B cell (primary cell): Measurements from ENCODE around the gene RAD9B. TPM values are rescaled to one million over a fixed set of nuclear protein-coding genes. Genes with fewer than 3 reads are reported as not detected.

Experiments used
- ATAC-seq: fragments of 200-7000 bp; cut with Tn5 transposase; one replicate; pipeline ENCODE4 v1.10.0; 2021; ENCODE audit warnings: low read depth, mild to moderate bottlenecking, moderate number of reproducible peaks, moderate library complexity
- CTCF ChIA-PET: fragments of 350-600 bp; sonication (Branson Sonifier 250); formaldehyde crosslinking; loops from one replicate; lab custom pipeline; 2021; ENCODE audit warnings: antibody characterized with exemption, inconsistent platforms; lab: Charles Lee
- POLR2A ChIA-PET: fragments of 350-600 bp; sonication (Branson Sonifier 250); formaldehyde crosslinking; loops from one replicate; lab custom pipeline; 2021; ENCODE audit warnings: antibody characterized with exemption; lab: Charles Lee
- DNase-seq: peaks from one replicate; pipeline ENCODE4 v3.0.0; 2013
- H2AFZ ChIP-seq: 2 replicates; pipeline ENCODE4 v1.6.1; 2012; ENCODE audit warnings: mild to moderate bottlenecking, low read depth, low read length; ENCODE audit not compliant: insufficient read depth, poor library complexity, severe bottlenecking
- H3K27ac ChIP-seq, 2 donors: 1 replicate in 1 of 2; 2 replicates in 1 of 2; pipeline ENCODE4 v1.5.1; 2012 to 2013; ENCODE audit warnings: low read length in 2 of 2, mild to moderate bottlenecking in 2 of 2, moderate library complexity in 1 of 2
- H3K27me3 ChIP-seq, 4 experiments: fragments of 200-600 bp in 1 of 4; sonication (generic) in 1 of 4; replicated peaks in 1 of 4; 1 replicate in 2 of 4; 2 replicates in 2 of 4; pipeline versions ENCODE4 v1.6.1 to v1.7.0; 2013 to 2016; ENCODE audit warnings: low read length in 3 of 4, mild to moderate bottlenecking in 2 of 4, mixed read lengths in 1 of 4, moderate library complexity in 1 of 4; ENCODE audit not compliant: insufficient read depth in 4 of 4, control insufficient read depth in 3 of 4; ENCODE audit errors: control extremely low read depth in 1 of 4
- H3K36me3 ChIP-seq, 2 experiments: replicated peaks in 1 of 2; 1 replicate in 1 of 2; 2 replicates in 1 of 2; pipeline versions ENCODE4 v1.6.1 to v1.7.1; 2013; ENCODE audit warnings: low read length in 1 of 2; ENCODE audit not compliant: insufficient read depth in 2 of 2, control insufficient read depth in 1 of 2; ENCODE audit errors: control extremely low read depth in 1 of 2, extremely low read depth in 1 of 2
- H3K4me1 ChIP-seq, 2 donors: fragments of 200-600 bp in 1 of 2; sonication (generic) in 1 of 2; 1 replicate in 1 of 2; 2 replicates in 1 of 2; pipeline versions ENCODE4 v1.5.1 to v1.6.1; 2013 to 2017; ENCODE audit warnings: low read length in 2 of 2; ENCODE audit not compliant: control insufficient read depth in 2 of 2, insufficient read depth in 2 of 2
- H3K4me2 ChIP-seq: replicated peaks from 2 replicates; pipeline ENCODE3; 2012; ENCODE audit warnings: mild to moderate bottlenecking, low read depth, low read length; ENCODE audit not compliant: poor library complexity, severe bottlenecking
- H3K4me3 ChIP-seq, 5 experiments: fragments of 200-600 bp in 1 of 5; sonication (generic) in 1 of 5; 1 replicate in 3 of 5; 2 replicates in 2 of 5; pipeline versions ENCODE4 v1.5.1 to v1.7.0; 2011 to 2016; ENCODE audit warnings: low read length in 4 of 5, mild to moderate bottlenecking in 4 of 5, low read depth in 2 of 5, control low read depth in 1 of 5, moderate library complexity in 1 of 5; ENCODE audit not compliant: insufficient read depth in 1 of 5; ENCODE audit errors: control extremely low read depth in 1 of 5, extremely low read depth in 1 of 5
- H3K79me2 ChIP-seq: fragments of 200-600 bp; sonication (generic); one replicate; pipeline ENCODE4 v1.6.0; 2016; ENCODE audit warnings: low read length; ENCODE audit not compliant: control insufficient read depth, insufficient read depth
- H3K9ac ChIP-seq: fragments of 200-600 bp; sonication (generic); 2 replicates; pipeline ENCODE4 v1.6.1; 2017; ENCODE audit warnings: mild to moderate bottlenecking, low read length, moderate library complexity
- H3K9me3 ChIP-seq, 3 donors: one replicate each; pipeline versions ENCODE4 v1.6.1 to v1.7.1; 2013; ENCODE audit warnings: low read length in 2 of 3; ENCODE audit not compliant: control insufficient read depth in 2 of 3, insufficient read depth in 1 of 3; ENCODE audit errors: control extremely low read depth in 1 of 3
- H4K20me1 ChIP-seq: 2 replicates; pipeline ENCODE4 v1.6.0; 2012; ENCODE audit warnings: mild to moderate bottlenecking, low read length; ENCODE audit not compliant: insufficient read depth, control insufficient read depth, poor library complexity, severe bottlenecking
- H3K27ac Mint-ChIP-seq: one replicate; pipeline ENCODE4 v1.8.0; 2021; ENCODE audit warnings: mixed read lengths
- H3K27me3 Mint-ChIP-seq: one replicate; pipeline ENCODE4 v1.8.0; 2021; ENCODE audit warnings: mixed read lengths
- H3K4me1 Mint-ChIP-seq: one replicate; pipeline ENCODE4 v1.8.0; 2021; ENCODE audit warnings: mixed read lengths
- H3K4me3 Mint-ChIP-seq: one replicate; pipeline ENCODE4 v1.8.0; 2021; ENCODE audit warnings: mixed read lengths
- H3K9me3 Mint-ChIP-seq: one replicate; pipeline ENCODE4 v1.8.0; 2022; ENCODE audit warnings: mixed read lengths; ENCODE audit not compliant: insufficient read depth
- EZH2 ChIP-seq: IDR thresholded peaks from 2 replicates; pipeline ENCODE4 v1.6.1; 2012; ENCODE audit warnings: borderline replicate concordance, low read depth, mild to moderate bottlenecking, moderate library complexity, low read length; ENCODE audit not compliant: insufficient read depth, poor library complexity, severe bottlenecking
- WGBS: methylation state at CpG from one replicate; pipeline ENCODE4 v1.1.5; 2013; ENCODE audit warnings: missing lambda C conversion rate; ENCODE audit not compliant: insufficient coverage; 5-methylcytosine and 5-hydroxymethylcytosine counted together
- intact Hi-C: fragments of 100-400 bp; cut with micrococcal nuclease; formaldehyde crosslinking; loops from one replicate; pipeline ENCODE4 v1.10.0; 2022
- polyA plus RNA-seq: library from polyadenylated mRNA; depleted of rRNA; stranded (reverse); fragments of >200 nt; gene quantifications from 2 replicates; pipeline ENCODE4 v1.2.3, GENCODE V29; 2012
- total RNA-seq, 2 donors: library from RNA; stranded (reverse); fragments of 120-200 nt in 1 of 2; gene quantifications; 1 replicate in 1 of 2; 2 replicates in 1 of 2; pipeline versions ENCODE4 v1.2.3 to v1.2.4, GENCODE V29; 2013 to 2022
- TF ChIP-seq, protein P1 (sequence below): fragments of 200-600 bp; IDR thresholded peaks from one replicate; pipeline ENCODE4 v1.8.0; 2022; ENCODE audit warnings: antibody characterized with exemption, mild to moderate bottlenecking

The RAD9B gene
- total and polyA plus RNA-seq, 2 donors (not counting 1 experiment from before 2014, with no cell fraction given): 0.75 to 1.5 TPM

DNA sequence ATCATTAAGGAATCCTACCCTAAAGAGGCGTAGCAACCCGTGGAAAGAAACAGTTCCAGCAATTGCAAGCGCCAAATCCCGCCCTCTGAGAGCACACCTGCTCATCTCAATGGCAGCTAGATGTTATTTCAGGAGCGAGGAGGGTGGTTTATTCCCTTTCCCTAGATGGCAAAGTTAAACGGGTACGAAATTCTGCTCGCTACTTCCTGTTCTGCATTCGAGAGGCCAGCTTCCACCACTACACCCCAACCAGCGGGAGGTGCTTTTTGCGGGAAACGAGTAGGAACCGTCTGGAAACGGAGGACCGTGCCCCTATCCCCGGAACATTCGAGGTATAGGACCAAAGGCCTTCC, 756 bp upstream of the RAD9B start:
- TF ChIP-seq, protein P1, sequence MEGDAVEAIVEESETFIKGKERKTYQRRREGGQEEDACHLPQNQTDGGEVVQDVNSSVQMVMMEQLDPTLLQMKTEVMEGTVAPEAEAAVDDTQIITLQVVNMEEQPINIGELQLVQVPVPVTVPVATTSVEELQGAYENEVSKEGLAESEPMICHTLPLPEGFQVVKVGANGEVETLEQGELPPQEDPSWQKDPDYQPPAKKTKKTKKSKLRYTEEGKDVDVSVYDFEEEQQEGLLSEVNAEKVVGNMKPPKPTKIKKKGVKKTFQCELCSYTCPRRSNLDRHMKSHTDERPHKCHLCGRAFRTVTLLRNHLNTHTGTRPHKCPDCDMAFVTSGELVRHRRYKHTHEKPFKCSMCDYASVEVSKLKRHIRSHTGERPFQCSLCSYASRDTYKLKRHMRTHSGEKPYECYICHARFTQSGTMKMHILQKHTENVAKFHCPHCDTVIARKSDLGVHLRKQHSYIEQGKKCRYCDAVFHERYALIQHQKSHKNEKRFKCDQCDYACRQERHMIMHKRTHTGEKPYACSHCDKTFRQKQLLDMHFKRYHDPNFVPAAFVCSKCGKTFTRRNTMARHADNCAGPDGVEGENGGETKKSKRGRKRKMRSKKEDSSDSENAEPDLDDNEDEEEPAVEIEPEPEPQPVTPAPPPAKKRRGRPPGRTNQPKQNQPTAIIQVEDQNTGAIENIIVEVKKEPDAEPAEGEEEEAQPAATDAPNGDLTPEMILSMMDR: no peak
- TF ChIP-seq EZH2: no peak
- H3K9me3 Mint-ChIP-seq: no peaks in the 10 kb centered on the region
- Histone ChIP-seq H2AFZ (peak overlapping the region; percentile 100), H3K27ac (peak overlapping the region; percentile 80 to 84), H3K79me2 (peaks cover 56% of the 10 kb centered on the region), H3K9ac (peak overlapping the region; percentile 82), H3K4me1 (peaks cover 19 to 20% of the 10 kb centered on the region in 2 donors), H3K27me3 (no peaks in the 10 kb centered on the region), H3K4me3 (peak overlapping the region; percentile 90 to 99 (median 95)), H3K36me3 (peaks cover 0 to 2% of the 10 kb centered on the region in 2 experiments), H3K9me3 (no peaks in the 10 kb centered on the region), H3K4me2 (peak overlapping the region; percentile 80), H4K20me1 (no peaks in the 10 kb centered on the region)
- ATAC-seq (peak; percentile 1), DNase-seq (no peak)
- CTCF ChIA-PET: interaction anchor here (0.8 to 4.3 kb wide), 5 partner anchors 32 to 100 kb away, joined by 4 to 25 read pairs (median 11); partner anchors contain the start of genes ARPC3, FAM216A and GPN3
- POLR2A ChIA-PET: interaction anchor here (0.5 to 1.7 kb wide), 3 partner anchors 27 to 51 kb away, joined by 3 to 13 read pairs (median 10); partner anchors contain the start of genes ARPC3, FAM216A and GPN3
- intact Hi-C loops: loop anchor here (5.0 kb wide), 1 partner anchor 219 kb away; the partner anchor contains the start of gene ATP2A2
- H3K27me3 Mint-ChIP-seq: no peaks in the 10 kb centered on the region
- H3K27ac Mint-ChIP-seq: peak overlapping the region; percentile 96
- WGBS: 2% methylated on average over 15 of the region's 17 CpGs
- peak overlapping the region; percentile 93 for H3K4me3 Mint-ChIP-seq
- H3K4me1 Mint-ChIP-seq: peaks cover 30% of the 10 kb centered on the region

DNA sequence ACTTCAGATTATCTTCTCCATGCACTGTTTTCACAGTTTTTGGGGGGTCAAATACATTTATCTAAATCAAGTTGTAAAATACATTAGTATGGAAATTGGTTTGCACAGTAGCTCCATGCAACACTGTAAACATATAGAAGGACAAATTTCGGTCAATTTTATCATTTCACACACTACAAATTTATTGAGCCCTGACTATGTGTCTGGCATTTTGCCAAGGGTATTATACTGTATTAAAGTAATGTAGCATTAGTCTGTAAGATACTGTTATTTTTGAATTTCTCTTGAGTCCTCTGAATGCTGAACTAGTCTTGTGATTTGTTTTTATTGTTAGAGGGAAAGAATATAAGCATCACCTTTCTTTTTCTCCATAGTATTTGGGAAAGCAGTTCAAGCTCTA, 1.3 kb downstream of the RAD9B start:
- H3K9me3 Mint-ChIP-seq: no peaks in the 10 kb centered on the region
- H2AFZ ChIP-seq: no peak overlapping the region
- no peaks in the 10 kb centered on the region for H3K9me3 ChIP-seq
- H4K20me1 ChIP-seq: no peaks in the 10 kb centered on the region
- H3K9ac ChIP-seq: no peak overlapping the region
- WGBS: no CpG with 5 or more reads among the region's 1 CpG
- H3K27me3 ChIP-seq: no peaks in the 10 kb centered on the region
- H3K4me1 Mint-ChIP-seq: peaks cover 29% of the 10 kb centered on the region
- ATAC-seq (no peak), DNase-seq (no peak)
- H3K36me3 ChIP-seq: no peaks in the 10 kb centered on the region
- ChIA-PET POLR2A (interaction anchor here (0.6 to 0.8 kb wide), 3 partner anchors 34 to 199 kb away, joined by 3 to 4 read pairs (median 3); no protein-coding TSS in a partner anchor), CTCF (interaction anchor here (0.6 to 4.3 kb wide), 7 partner anchors 10 to 384 kb away, joined by 3 to 25 read pairs (median 4); partner anchors contain the start of genes FAM216A and GPN3)
- H3K27me3 Mint-ChIP-seq: no peaks in the 10 kb centered on the region
- TF ChIP-seq EZH2: no peak
- TF ChIP-seq, protein P1: no peak
- no peak overlapping the region for H3K4me2 ChIP-seq
- no peak overlapping the region for H3K27ac ChIP-seq
- H3K4me3 ChIP-seq: no peak overlapping the region
- peaks cover 41% of the 10 kb centered on the region for H3K79me2 ChIP-seq
- intact Hi-C loops: loop anchor here (2.0 to 5.0 kb wide), 2 partner anchors 99 to 221 kb away; partner anchors contain the start of gene ATP2A2
- H3K27ac Mint-ChIP-seq: peak overlapping the region; percentile 64
- peak overlapping the region; percentile 32 for H3K4me3 Mint-ChIP-seq
- peaks cover 19 to 20% of the 10 kb centered on the region in 2 donors for H3K4me1 ChIP-seq
